Breast epithelium (tissue), 4 donors: ENCODE results near the gene CPT1B. TPM values are rescaled to one million over a fixed set of nuclear protein-coding genes. Genes with fewer than 3 reads are reported as not detected.

Experiments used
- DNase-seq, 2 donors: peaks; one replicate each; pipeline ENCODE4 v3.0.0-alpha.2; 2019; ENCODE audit warnings: low spot score in 2 of 2
- H3K27ac ChIP-seq, 2 donors: fragments of 200-600 bp; sonication (generic) in 1 of 2; one replicate each; pipeline ENCODE4 v1.5.1; 2016 to 2019; ENCODE audit warnings: mild to moderate bottlenecking in 1 of 2
- H3K27me3 ChIP-seq, 2 donors: fragments of 200-600 bp; sonication (generic) in 1 of 2; one replicate each; pipeline versions ENCODE4 v1.5.1 to v1.6.0; 2017 to 2019; ENCODE audit warnings: control low read depth in 1 of 2, mild to moderate bottlenecking in 1 of 2
- H3K36me3 ChIP-seq: fragments of 200-600 bp; one replicate; pipeline ENCODE4 v1.5.1; 2019
- H3K4me1 ChIP-seq, 2 donors: fragments of 200-600 bp; sonication (generic); one replicate each; pipeline ENCODE4 v1.5.1; 2016 to 2019; ENCODE audit warnings: control low read depth in 1 of 2
- H3K4me3 ChIP-seq, 3 donors: fragments of 200-600 bp; sonication (generic); 1 replicate in 2 of 3; 2 replicates in 1 of 3; pipeline ENCODE4 v1.5.1; 2016 to 2019; ENCODE audit warnings: mild to moderate bottlenecking in 3 of 3, moderate library complexity in 2 of 3
- H3K9me3 ChIP-seq, 2 donors: fragments of 200-600 bp; sonication (generic) in 1 of 2; one replicate each; pipeline ENCODE4 v1.5.1; 2016 to 2019; ENCODE audit warnings: control low read depth in 1 of 2
- POLR2A ChIP-seq: fragments of 450-650 bp; IDR thresholded peaks from one replicate; pipeline ENCODE4 v1.6.1; 2016; ENCODE audit warnings: antibody characterized with exemption, mild to moderate bottlenecking, moderate library complexity
- POLR2AphosphoS5 ChIP-seq, 3 donors: sonication (generic); formaldehyde crosslinking; IDR thresholded peaks; one replicate each; pipeline ENCODE4 v1.6.1; 2017; ENCODE audit warnings: antibody characterized with exemption in 3 of 3
- intact Hi-C: fragments of 100-400 bp; cut with DNase I; formaldehyde crosslinking; loops from one replicate; pipeline ENCODE4 v1.15.1; 2023; ENCODE audit warnings: low total_unique reads
- total RNA-seq, 3 donors: library from RNA; depleted of rRNA; stranded (reverse); fragments of >200 nt; gene quantifications; one replicate each; pipeline ENCODE4 v1.1.0, GENCODE V29; 2016
- TF ChIP-seq, protein P1 (sequence below), 3 donors: fragments of 450-650 bp; IDR thresholded peaks; one replicate each; pipeline ENCODE4 v1.5.1; 2016 to 2017; ENCODE audit warnings: antibody characterized with exemption in 3 of 3, mild to moderate bottlenecking in 3 of 3, moderate library complexity in 3 of 3

CPT1B gene
- total RNA-seq, 3 donors from 2014 or later, result 13.6 to 40.0 (median 39.4) TPM

DNA sequence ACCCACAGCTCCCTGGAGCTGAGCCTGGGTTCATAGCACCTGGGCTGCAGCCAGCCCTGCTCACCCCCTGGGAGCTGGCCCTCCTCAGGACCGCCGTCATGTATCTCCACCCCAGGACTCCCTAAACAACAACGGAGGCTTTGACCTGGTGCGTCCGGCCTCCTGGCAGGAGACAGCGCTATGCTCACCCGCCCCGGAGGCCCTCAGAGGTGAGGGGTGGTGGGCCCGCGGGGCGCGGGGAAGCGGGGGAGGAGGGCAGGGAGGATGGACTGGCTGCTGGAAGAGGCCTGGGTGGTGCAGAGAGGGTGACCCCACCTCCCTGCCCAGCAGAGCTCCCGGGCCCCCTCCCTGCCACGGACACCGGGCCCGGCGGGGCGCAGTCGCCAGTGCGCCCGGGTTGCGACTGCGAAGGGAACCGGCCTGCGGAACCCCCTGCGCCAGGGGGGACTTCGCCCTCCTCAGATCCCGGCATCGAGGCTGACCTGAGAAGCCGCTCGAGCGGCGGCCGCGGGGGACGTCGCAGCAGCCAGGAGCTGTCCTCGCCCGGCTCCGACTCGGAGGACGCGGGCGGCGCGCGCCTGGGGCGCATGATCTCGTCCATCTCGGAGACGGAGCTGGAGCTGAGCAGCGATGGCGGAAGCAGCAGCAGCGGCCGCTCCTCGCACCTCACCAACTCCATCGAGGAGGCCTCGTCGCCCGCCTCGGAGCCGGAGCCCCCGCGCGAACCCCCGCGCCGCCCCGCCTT, 25.5 kb upstream of the CPT1B start:
- no peak overlapping the region for H3K4me3 ChIP-seq
- H3K27me3 ChIP-seq, result peaks cover 0 to 7% of the 10 kb centered on the region in 2 donors
- peaks cover 4 to 5% of the 10 kb centered on the region in 2 donors for H3K4me1 ChIP-seq
- DNase-seq, result no peak
- no peaks in the 10 kb centered on the region for H3K9me3 ChIP-seq
- no peak overlapping the region for H3K27ac ChIP-seq
- TF ChIP-seq, protein P1, sequence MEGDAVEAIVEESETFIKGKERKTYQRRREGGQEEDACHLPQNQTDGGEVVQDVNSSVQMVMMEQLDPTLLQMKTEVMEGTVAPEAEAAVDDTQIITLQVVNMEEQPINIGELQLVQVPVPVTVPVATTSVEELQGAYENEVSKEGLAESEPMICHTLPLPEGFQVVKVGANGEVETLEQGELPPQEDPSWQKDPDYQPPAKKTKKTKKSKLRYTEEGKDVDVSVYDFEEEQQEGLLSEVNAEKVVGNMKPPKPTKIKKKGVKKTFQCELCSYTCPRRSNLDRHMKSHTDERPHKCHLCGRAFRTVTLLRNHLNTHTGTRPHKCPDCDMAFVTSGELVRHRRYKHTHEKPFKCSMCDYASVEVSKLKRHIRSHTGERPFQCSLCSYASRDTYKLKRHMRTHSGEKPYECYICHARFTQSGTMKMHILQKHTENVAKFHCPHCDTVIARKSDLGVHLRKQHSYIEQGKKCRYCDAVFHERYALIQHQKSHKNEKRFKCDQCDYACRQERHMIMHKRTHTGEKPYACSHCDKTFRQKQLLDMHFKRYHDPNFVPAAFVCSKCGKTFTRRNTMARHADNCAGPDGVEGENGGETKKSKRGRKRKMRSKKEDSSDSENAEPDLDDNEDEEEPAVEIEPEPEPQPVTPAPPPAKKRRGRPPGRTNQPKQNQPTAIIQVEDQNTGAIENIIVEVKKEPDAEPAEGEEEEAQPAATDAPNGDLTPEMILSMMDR (IDR thresholded peaks at IDR 0.05), result no peak
- no peak for TF ChIP-seq POLR2AphosphoS5 (IDR thresholded peaks at IDR 0.05)
- no peak for TF ChIP-seq POLR2A
- intact Hi-C loops, result loop anchor here (1.0 kb wide), 1 partner anchor 80 kb away; no protein-coding TSS in a partner anchor
- no peaks in the 10 kb centered on the region for H3K36me3 ChIP-seq

DNA sequence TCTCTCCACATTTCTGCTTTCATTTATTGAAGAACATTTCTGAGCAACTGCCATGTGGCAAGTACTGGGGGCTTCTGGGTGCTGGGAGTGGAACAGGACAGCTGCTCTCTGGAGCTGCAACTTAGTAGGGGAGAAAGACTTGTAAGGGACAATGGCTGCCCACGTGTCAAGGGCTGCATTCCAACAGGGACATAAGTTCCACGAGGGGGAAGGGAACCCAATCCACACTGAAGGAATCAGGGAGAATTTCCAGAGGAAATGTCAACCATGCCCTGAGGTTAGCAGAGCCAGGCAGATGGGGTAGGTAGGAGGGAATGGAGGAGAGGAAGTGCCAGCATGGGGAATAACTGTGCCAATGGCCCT, 24.1 kb upstream of the CPT1B start:
- H3K36me3 ChIP-seq, result no peaks in the 10 kb centered on the region
- TF ChIP-seq POLR2A, result no peak
- no peak for TF ChIP-seq POLR2AphosphoS5 (IDR thresholded peaks at IDR 0.05)
- TF ChIP-seq, protein P1 (IDR thresholded peaks at IDR 0.05), result no peak
- peaks cover 4 to 5% of the 10 kb centered on the region in 2 donors for H3K4me1 ChIP-seq
- H3K9me3 ChIP-seq, result no peaks in the 10 kb centered on the region
- no peak for DNase-seq
- intact Hi-C loops, result no loop called here
- no peak overlapping the region for H3K4me3 ChIP-seq
- H3K27me3 ChIP-seq, result peaks cover 0 to 7% of the 10 kb centered on the region in 2 donors
- H3K27ac ChIP-seq, result no peak overlapping the region

DNA sequence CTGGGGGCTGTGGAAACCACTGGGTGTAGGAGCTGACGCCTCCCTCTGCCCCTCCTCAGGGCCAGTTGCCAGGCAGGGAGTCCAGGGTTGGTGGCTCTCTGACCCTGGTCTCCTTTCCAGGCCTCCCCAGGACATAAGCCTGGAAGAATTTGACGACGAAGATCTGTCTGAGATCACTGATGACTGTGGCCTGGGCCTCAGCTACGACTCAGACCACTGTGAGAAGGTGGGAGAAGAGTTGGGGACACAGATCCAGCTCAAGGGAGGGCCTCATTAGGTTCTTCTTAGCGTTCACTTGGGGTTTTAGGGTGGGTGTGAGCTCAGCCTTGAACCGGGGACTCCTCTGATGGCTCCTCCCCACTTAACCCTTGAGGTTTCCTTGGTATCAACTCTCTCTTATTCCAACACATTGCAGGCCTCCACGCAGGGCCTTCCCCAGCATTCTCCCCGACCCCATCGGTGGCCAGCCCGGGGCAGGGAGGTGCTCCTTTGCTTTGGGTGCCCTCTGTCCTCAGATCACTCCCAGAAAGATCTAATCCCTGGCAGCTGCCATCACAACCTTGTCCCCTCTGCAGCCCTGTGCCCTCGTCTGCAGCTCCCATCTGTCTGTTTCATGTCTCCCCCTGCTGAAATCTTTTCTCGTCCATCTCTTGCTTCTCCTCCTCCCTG, 23.6 kb upstream of the CPT1B start:
- TF ChIP-seq POLR2AphosphoS5 (IDR thresholded peaks at IDR 0.05) (no peak), POLR2A (no peak)
- TF ChIP-seq, protein P1 (IDR thresholded peaks at IDR 0.05), result no peak
- no peaks in the 10 kb centered on the region for H3K36me3 ChIP-seq
- intact Hi-C loops, result loop anchor here (1.0 kb wide), 1 partner anchor 30 kb away; no protein-coding TSS in a partner anchor
- no peak for DNase-seq
- H3K27me3 ChIP-seq, result peaks cover 0 to 7% of the 10 kb centered on the region in 2 donors
- H3K4me1 ChIP-seq, result peaks cover 4 to 5% of the 10 kb centered on the region in 2 donors
- peak overlapping the region in 1 of 3 donors; percentile 75 for H3K4me3 ChIP-seq
- H3K27ac ChIP-seq, result no peak overlapping the region
- no peaks in the 10 kb centered on the region for H3K9me3 ChIP-seq

DNA sequence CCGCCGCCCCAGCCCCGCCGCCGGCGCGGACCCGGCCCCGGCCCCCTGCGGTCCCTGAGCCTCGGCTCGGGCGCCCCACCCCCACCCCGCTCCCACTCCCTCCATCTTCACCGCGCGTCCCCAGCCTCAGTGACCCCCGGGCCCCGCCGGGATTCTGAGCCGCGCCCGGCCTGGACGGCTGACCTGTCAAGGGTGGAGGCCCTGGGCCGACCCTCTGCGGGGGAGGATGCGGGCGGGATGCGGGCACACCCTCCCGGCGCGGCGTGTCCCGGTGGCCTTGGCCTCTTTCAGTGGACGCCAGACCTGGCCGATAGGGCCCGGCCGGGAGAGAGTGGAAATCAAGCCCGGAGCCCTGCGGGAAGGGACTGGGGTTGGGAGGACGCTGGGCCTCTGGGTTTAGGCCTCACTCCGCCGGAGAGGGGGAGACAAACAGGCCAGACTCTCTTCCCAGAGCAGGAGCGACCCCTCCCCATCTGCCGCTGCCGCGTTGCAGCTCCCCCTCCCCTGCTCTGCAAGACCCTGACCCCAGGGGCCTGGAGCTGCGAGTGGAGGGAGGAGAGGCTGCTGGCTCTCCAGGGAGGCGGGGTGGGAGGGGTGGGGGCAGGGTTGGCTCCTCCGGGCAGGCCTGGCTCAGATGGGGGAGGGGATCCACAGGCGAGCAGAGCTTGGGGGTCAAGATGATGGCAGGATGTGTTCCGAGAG, 22.9 kb upstream of the CPT1B start:
- H3K36me3 ChIP-seq, result no peaks in the 10 kb centered on the region
- H3K27me3 ChIP-seq, result peaks cover 0 to 7% of the 10 kb centered on the region in 2 donors
- H3K27ac ChIP-seq, result no peak overlapping the region
- DNase-seq, result no peak
- TF ChIP-seq, protein P1 (IDR thresholded peaks at IDR 0.05), result no peak
- no peak for TF ChIP-seq POLR2AphosphoS5 (IDR thresholded peaks at IDR 0.05)
- intact Hi-C loops, result loop anchor here (1.0 kb wide), 1 partner anchor 31 kb away; no protein-coding TSS in a partner anchor
- H3K4me3 ChIP-seq, result peak overlapping the region; percentile 34 to 75 (median 55)
- H3K9me3 ChIP-seq, result no peaks in the 10 kb centered on the region
- peaks cover 4 to 5% of the 10 kb centered on the region in 2 donors for H3K4me1 ChIP-seq
